ENCODE data around the gene BCL2L2. TPM values are rescaled to one million over a fixed set of nuclear protein-coding genes. Genes with fewer than 3 reads are reported as not detected.
"Not testable (repeated sequence)": the region's sequence is repeated elsewhere in the genome, so short reads cannot be mapped to it uniquely, and the experiment has no call there.

Gene BCL2L2
- polyA plus RNA-seq, 4 donors = 34.8 to 44.0 (median 39.3) TPM

DNA sequence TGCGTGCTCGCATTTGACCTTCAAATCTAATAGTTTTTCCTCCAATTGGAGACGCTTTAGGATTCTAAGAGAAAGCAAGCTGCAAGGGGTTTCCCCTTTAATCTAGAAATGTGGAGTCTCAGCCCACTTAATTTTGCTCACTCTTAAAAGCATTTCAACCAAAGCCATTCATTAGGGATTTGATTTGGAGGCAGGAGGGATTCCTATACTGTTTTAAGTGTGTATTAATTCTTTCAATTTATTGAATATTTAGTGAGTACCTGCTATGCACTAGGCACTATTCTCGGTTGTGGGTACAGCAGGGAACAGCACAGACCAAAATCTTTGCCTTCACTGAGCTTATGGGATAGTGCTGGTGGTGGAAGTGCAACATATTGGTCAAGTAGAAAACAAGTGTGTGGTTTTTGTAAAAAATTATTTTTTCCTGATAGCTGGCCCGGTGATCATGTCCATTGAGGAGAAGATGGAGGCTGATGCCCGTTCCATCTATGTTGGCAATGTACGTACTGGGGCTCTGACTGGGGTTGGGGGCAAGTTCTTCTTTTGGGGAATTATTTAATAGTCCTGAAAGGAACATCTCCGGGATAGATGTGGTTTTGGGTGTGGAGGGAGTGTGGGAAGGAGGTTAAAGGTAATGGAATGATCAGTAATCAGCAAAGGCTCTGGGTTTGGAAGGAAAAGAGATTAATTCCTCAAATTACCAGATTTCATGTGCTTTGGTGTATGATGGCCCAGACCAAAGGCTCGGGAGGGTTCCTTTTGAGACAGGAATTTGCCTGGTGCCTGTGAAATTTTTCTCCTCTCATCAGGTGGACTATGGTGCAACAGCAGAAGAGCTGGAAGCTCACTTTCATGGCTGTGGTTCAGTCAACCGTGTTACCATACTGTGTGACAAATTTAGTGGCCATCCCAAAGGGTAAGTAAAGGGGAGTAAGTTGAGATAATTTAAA, 16.2 kb downstream of the BCL2L2 start:
- no peak for DNase-seq (ENCODE audit: low read depth in 4 of 4, low spot score in 3 of 4)

DNA sequence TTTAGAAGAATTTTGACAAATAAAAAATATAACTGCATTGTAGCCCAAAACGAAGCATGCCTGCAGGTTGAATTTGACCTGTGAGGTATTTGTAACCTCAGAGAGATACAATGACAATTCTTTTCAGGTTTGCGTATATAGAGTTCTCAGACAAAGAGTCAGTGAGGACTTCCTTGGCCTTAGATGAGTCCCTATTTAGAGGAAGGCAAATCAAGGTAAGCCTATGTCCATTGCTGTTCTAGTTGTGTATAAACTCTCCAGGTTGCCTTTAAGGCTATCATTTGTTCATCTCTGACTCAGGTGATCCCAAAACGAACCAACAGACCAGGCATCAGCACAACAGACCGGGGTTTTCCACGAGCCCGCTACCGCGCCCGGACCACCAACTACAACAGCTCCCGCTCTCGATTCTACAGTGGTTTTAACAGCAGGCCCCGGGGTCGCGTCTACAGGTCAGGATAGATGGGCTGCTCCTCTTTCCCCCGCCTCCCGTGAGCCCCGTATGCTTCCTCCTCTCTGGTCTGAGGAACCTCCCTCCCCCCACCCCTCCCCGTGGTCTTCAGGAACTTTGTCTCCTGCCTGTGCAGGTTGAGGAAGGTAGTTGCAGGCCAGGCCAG, 17.3 kb downstream of the BCL2L2 start:
- no peak for DNase-seq (ENCODE audit: low read depth in 4 of 4, low spot score in 3 of 4)

DNA sequence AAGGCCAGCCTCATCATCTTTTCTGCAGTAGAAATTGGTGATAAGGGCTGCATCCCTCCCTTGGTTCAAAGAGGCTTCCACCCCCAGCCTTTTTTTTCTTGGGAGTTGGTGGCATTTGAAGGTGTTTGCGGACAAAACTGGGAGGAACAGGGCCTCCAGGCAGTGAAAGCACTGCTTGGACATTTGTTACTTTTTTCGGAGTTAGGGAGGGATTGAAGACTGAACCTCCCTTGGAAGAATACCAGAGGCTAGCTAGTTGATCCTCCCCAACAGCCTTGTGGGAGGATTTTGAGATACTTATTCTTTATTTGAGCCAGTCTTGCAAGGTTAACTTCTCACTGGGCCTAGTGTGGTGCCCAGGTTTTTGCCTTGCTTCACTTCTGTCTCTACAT, 17.8 kb downstream of the BCL2L2 start:
- no peak for DNase-seq (ENCODE audit: low read depth in 4 of 4, low spot score in 3 of 4)

DNA sequence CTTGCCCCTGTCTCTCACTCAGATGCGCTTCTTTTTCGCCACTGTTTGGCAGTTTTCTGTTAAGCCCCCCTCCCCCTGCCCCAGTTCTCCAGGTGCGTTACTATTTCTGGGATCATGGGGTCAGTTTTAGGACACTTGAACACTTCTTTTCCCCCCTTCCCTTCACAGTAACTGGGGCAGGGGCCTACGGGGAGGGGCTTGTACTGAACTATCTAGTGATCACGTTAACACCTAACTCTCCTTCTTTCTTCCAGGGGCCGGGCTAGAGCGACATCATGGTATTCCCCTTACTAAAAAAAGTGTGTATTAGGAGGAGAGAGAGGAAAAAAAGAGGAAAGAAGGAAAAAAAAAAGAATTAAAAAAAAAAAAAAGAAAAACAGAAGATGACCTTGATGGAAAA, 18.4 kb downstream of the BCL2L2 start:
- no peak for DNase-seq (ENCODE audit: low read depth in 4 of 4, low spot score in 3 of 4)

DNA sequence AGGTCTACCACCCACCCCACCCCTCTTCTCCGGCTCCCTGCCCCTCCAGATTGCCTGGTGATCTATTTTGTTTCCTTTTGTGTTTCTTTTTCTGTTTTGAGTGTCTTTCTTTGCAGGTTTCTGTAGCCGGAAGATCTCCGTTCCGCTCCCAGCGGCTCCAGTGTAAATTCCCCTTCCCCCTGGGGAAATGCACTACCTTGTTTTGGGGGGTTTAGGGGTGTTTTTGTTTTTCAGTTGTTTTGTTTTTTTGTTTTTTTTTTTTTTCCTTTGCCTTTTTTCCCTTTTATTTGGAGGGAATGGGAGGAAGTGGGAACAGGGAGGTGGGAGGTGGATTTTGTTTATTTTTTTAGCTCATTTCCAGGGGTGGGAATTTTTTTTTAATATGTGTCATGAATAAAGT, 19.1 kb downstream of the BCL2L2 start:
- not testable (repeated sequence) for DNase-seq (ENCODE audit: low read depth in 4 of 4, low spot score in 3 of 4)

DNA sequence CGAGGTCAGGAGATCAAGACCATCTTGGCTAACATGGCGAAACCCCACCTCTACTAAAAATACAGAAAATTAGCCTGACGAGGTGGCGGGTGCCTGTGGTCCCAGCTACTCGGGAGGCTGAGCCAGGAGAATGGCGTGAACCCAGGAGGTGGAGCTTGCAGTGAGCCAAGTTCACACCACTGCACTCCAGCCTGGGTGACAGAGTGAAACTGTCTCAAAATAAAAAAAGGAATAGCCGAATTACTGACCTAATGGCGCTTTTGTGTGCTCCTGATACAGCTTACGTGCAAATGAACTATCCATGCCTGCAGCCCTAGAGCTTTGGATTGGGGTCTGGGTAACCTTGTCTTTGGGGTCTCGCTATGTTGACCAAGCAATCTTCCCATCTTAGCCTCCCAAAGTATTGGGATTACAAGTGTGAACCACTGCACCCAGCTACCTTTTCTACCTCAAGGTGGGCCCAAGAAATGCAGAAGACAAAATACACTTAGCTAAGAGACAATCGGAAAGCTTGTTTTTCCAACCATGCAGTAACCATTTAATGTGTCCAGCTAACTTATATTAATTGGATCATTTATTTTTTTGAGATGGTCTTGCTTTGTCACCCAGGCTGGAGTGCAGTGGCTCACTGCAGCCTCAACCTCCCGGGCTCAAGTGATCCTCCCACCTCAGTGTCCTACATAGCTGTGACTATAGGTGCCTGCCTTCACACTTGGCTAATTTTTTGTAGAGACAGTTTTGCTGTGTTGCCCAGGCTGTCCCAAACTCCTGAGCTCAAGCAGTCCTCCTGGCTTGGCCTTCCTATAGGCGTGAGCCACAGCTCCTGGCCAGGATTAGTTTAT, 20.1 kb downstream of the BCL2L2 start:
- no peak for DNase-seq (ENCODE audit: low read depth in 4 of 4, low spot score in 3 of 4)

DNA sequence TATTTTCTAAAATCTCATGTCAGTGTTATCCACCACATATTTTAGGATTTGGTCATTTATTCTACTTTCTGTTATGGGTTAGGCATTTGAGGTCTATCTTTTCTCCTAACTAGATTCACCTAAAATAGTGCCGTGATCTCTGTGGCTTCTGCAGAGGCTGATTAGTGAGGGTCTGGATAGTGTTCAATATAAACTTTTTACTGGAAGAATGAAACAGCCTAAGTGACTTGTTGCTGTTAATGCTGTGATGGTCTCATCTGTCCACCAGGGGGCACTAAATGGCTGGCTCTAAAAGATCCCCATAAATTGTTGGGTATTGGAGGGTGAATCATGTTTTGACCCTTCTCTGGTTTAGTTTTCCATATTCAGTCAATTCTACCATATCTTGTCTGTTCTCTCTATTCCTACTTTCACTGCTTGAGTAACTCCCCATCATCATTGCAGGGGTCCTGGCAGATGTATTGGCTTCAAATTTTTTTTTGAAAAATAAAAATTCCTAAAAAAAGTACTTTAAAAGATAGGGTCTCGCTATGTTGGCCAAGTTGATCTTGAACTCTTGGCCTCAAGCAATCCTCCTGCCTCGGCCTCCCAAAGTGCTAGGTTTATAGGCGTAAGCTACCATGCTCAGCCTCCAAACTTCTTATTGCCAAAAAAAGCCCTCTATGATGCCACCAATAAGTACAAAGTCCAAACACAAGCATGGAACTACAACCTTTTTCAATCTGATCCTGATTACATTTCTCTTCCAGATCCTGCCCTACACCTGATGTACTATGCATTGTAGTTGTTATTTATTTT, 21.5 kb downstream of the BCL2L2 start:
- DNase-seq (ENCODE audit: low read depth in 4 of 4, low spot score in 3 of 4) = peak in 2 of 4 donors; percentile 52 to 53

DNA sequence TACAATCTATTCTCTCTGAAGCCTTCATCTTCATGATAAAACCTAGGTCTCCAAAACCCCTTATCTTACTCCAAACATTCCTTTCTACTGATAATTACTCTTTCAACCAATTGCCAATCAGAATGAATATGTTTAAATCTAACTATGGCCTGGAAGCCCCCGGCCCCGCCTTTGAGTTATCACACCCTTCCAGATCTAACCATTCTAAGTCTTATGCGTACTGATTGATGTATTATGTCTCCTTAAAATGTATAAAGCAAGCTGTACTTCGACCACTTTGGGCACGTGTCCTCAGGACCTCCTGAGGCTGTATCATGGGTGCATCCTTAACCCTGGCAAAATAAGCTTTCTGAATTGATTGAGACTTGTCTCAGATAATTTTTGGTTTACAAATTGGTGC, 29.0 kb downstream of the BCL2L2 start:
- no peak for DNase-seq (ENCODE audit: low read depth in 4 of 4, low spot score in 3 of 4)

DNA sequence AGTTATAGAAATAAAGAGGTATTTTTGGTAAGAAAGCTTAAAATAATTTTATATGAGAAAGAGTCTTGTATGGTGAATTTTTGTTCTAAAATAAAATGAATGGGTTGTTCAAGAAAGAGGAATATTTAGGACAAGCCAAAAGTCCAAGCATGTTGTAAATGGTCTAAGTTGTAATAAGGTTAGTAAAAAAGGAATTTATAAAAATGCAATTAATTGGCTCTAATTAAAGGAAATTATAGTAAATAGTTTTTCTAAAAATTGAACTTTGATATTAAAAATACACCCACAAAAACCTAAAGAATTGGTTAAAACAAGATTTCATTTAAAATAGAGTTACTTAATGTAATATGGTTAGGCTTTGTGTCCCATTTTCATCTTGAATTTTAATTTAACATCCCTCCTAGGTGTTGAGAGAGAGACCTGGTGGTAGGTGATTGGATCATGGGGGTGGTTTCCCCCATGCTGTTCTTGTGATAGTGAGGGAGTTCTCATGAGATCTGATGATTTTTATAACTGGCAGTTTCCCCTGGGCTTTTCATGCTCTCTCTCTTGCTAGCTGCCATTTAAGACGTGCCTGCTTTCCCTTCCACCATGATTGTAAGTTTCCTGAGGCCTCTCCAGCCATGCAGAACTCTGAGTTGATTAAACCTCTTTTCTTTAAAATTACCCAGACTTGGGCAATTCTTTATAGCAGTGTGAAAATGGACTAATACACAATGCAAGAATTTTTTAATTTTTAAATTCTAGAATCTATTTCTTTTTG, 33.1 kb downstream of the BCL2L2 start:
- DNase-seq (ENCODE audit: low read depth in 4 of 4, low spot score in 3 of 4) = no peak

DNA sequence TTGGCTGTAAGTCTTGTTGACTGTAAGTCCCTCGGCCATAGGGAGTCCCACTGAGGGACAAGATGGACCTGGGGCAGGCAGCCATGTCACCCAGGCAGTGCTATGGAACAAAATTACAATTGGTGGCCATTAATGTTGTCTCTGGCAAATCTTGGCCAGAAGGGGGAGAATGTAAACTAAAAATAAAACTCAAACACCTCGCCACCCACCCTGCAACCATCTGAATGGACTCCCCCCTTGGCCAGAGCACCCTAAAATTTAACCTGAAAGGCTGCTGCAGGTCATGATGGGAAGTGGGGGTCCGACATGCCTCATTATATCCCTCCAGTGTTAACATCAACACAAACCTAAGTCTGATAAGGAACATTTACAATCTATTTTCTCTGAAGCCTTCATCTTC, 37.8 kb downstream of the BCL2L2 start:
- DNase-seq (ENCODE audit: low read depth in 4 of 4, low spot score in 3 of 4) = no peak

DNA sequence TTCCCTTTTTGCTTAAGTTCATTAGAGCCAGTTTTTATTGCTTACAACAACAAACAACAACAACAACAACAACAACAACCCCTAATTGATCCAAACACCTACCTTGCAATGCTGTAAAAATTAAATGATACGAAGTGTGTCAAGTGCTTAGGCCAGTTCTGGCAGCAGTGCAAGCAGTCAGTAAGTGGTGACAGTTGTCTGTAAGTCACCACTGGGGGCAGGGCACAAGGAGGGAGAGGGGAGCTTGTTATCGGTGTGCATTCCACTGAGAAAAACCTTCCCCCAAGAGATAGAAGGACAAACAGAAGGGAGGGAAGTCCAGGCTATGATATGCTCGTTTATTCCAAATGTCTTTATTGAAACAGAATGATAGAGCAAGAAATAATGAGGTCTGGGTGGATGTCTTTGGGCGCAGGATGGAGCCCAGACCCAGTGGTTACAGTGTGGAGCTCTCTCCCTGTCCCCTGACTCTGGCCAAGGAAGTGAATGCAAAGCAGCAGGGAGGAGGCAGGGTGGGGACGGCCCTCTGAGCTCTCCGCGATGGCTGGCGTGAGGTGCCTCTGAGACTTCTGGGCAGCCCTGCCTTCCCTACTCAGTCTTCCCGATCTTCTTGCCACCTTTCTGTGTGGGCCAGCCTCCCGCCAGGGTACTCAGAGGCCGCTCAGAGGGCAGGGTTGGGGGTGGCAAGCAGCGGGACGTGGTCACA, 39.5 kb downstream of the BCL2L2 start:
- DNase-seq (ENCODE audit: low read depth in 4 of 4, low spot score in 3 of 4) = no peak

DNA sequence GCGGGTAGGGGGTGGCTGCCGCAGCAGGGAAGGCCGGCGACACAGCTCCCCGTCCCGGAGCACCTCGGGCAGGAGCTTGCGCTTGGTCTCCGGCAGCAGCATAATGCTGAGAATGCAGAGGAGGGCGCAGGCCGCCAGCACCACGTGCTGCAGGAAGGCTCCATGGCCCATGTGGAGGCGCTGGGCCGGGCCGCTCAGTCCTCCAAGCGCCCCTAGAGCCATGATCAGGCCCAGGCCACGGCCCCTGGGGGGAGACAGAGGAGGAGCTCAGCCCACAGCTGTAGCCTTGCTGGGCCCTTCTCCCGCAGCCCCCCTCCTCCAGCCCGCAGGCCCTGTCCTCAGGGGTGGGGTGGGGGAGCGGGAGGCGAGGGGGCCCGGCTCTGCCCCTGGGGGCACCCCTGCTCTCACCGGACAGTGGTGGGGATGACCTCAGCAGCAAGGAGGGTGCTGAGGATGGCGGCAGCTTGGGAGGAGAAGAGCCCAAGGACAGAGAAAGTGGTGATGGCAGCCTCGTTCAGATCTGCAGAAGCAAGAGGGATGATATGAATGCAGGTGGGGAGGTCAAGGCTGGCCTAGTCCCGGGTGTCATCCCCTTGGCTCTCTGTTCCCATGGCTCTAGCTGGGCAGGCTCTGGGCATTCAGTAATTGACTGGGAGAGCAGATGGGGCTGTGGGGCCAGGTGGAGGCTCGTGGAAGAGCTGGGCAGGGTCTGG, 40.2 kb downstream of the BCL2L2 start:
- DNase-seq (ENCODE audit: low read depth in 4 of 4, low spot score in 3 of 4) = no peak

DNA sequence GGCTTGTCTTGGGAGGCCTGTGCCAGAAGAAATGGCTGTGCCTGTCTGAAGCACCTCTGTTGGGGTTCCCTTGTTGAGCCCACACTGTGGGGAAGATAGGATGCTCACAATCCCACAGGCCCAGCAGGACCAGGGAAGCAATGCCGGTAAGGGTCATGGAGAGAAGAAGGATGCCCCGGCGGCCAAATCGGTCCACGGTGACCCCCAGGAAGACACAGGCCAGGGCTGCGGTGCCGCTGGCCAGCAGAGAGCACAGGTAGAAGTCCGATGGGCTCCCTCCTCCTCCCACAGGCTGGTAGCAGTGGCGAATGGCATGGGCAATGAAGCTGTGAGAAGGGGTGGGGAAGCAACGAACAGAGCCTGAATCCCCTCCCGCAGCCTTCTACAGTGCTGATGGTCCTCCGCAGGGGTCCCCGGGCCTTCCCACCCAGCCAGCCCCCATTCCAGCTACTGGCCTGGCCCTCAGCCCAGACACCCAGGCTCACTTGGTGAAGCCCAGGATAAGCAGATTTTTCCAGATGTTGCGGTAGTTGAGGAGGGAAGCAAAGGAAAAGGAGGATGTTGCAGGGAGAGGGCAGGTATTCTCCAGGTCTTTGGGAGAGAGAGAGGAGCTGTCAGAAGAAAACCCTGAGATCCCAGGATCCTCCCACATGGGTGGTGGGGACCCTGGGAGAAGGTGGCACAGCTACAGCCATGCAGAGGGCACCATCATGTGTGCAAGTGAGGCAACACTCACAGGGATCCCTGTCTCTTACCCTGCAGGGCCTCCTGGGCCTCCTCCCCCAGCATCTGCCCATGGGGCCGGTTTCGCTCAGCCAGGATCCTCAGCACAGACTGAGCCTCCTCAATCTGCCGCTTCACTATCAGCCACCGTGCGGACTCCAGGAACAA, 41.0 kb downstream of the BCL2L2 start:
- DNase-seq (ENCODE audit: low read depth in 4 of 4, low spot score in 3 of 4) = no peak

DNA sequence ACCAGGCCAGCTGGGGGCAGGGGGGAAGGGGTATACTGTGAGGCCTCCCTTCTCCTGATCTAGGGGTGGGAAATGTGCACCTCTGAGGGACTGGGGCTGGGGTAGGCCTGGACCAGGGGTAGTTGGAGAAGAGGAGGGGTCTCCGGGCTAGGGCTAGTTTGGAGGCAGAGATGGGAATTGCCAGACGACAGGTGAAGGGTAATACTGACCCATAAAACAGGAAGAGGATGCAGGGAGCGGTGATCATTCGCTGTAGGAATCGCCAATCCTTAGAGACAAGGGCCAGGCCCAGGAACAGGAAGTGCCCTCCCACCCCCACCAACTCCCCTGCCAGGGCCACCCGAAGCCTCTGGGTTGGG, 41.6 kb downstream of the BCL2L2 start:
- no peak for DNase-seq (ENCODE audit: low read depth in 4 of 4, low spot score in 3 of 4)

DNA sequence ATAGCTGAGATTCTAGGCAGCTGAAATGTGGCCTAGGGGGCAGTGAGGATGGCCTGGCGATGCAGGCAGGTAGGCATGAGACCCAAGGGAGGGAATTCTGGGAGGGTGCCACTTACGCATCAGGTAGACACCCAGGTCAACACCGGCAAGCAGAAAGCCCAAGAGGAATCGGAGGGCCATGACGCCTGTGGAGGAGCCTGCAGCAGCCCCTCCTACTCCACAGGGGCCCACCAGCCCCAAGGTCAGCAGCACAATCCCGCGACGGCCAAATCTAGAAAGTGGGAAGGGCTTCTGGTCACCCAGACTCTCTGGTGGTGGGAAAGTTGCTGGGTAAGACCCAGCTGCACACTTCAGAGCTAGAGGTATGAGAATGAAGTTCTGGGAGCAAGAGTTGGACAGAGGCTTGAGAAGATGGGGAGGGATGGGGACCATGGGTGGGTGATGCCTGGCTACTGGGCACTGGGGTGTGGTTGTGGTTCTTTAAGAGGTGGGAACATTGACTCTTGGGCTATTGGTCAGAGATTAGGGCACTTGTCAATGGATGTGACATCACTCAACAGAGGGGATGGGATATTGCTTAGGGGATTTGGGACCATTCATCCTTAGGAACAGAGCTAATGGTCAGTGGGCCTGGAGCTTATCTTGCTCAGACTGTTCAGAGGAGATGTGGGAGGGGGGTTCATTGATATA, 42.7 kb downstream of the BCL2L2 start:
- no peak for DNase-seq (ENCODE audit: low read depth in 4 of 4, low spot score in 3 of 4)

DNA sequence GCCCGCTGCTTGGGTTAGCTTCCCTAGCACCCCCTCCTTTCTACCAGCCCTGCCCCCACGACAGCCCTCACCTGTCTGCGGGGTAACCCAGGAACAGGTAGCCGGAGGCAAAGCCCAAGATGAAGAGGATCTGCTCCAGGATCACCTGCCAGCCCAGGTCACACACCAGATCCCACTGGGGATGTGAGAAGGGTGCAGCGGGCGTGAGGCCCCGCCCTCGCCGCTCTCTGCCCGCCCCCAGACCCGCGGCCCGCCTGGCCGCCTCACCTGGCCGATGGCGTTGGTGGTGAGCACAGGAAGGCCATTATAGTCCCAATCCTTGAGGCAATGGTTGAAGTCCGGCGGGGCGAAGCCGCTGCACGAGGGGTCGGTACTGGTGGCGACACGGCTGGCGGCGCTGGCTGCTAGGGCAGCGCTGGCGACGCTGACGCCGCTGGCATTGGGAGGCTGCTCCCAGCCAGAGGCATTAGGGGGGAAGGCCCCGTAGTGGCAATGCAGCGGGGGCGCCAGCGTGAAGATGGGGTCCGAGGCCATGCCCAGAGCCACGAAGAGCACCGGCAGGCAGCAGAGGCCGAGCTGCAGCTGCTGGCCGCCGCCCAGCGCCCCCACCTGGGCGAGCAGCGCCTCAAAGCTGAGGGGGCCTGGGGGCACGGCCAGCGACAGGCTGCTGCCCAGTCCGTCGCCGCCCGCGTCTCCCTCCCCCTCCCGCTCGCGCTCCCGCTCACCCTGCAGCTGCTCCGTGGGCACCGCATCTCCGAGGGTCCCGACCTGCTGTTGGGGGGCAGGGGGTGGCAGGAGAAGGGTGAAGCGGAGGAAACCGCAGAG, 45.3 kb downstream of the BCL2L2 start:
- peak in 2 of 4 donors; percentile 8 to 18 for DNase-seq (ENCODE audit: low read depth in 4 of 4, low spot score in 3 of 4)

All from left renal pelvis (tissue), 4 donors.